HepG2 (cell line): Measurements from ENCODE around the gene RABGEF1. TPM values are rescaled to one million over a fixed set of nuclear protein-coding genes. Genes with fewer than 3 reads are reported as not detected.

Experiments used
- FOXA3 ChIP-seq: IDR thresholded peaks from 2 replicates; pipeline ENCODE4 v1.6.1; 2016; ENCODE audit warnings: missing genetic modification reagents, missing compliant biosample characterization
- GATAD1 ChIP-seq: IDR thresholded peaks from 2 replicates; pipeline ENCODE4 v1.6.1; 2016; ENCODE audit warnings: missing genetic modification reagents, missing compliant biosample characterization
- GRHL1 ChIP-seq: sonication (generic); formaldehyde crosslinking; conservative IDR thresholded peaks from 2 replicates; pipeline ENCODE4 v1.8.0; 2022; ENCODE audit warnings: missing genetic modification reagents
- HES4 ChIP-seq: sonication (generic); formaldehyde crosslinking; IDR thresholded peaks from 2 replicates; pipeline ENCODE4 v1.9.0; 2021; ENCODE audit warnings: mild to moderate bottlenecking, missing genetic modification reagents, borderline replicate concordance
- HNRNPLL ChIP-seq: fragments of 200-400 bp; formaldehyde crosslinking; IDR thresholded peaks from 2 replicates; pipeline ENCODE4 v1.6.1; 2017; ENCODE audit warnings: mild to moderate bottlenecking, low read depth, low read length; ENCODE audit not compliant: poor library complexity, severe bottlenecking
- KDM5B ChIP-seq: sonication (generic); formaldehyde crosslinking; IDR thresholded peaks from 2 replicates; pipeline ENCODE4 v1.4.0; 2020; ENCODE audit warnings: missing genetic modification reagents, mild to moderate bottlenecking, borderline replicate concordance
- LRRFIP1 ChIP-seq: sonication (generic); formaldehyde crosslinking; conservative IDR thresholded peaks from 2 replicates; pipeline ENCODE4 v1.4.0; 2020; ENCODE audit warnings: missing genetic modification reagents
- MTF1 ChIP-seq: sonication (generic); formaldehyde crosslinking; IDR thresholded peaks from 2 replicates; pipeline ENCODE4 v1.5.0; 2020; ENCODE audit warnings: missing genetic modification reagents
- PRPF4 ChIP-seq: fragments of 200-400 bp; formaldehyde crosslinking; IDR thresholded peaks from 2 replicates; pipeline ENCODE4 v1.6.1; 2016; ENCODE audit warnings: low read length, low read depth; ENCODE audit not compliant: poor library complexity, severe bottlenecking
- RBAK ChIP-seq: sonication (generic); formaldehyde crosslinking; IDR thresholded peaks from 2 replicates; pipeline ENCODE4 v1.5.1; 2020; ENCODE audit warnings: mild to moderate bottlenecking, missing genetic modification reagents
- SMAD9 ChIP-seq: sonication (generic); formaldehyde crosslinking; IDR thresholded peaks from 2 replicates; pipeline ENCODE4 v1.5.1; 2020; ENCODE audit warnings: mild to moderate bottlenecking, missing genetic modification reagents
- SOX13 ChIP-seq, 3 experiments: fragments of 450-650 bp in 1 of 3; sonication (generic) in 1 of 3; formaldehyde crosslinking in 1 of 3; IDR thresholded peaks in 2 of 3; conservative IDR thresholded peaks in 1 of 3; 2 replicates each; pipeline versions ENCODE4 v1.5.0 to v1.6.1; 2016 to 2020; ENCODE audit warnings: antibody characterized with exemption in 1 of 3, mild to moderate bottlenecking in 1 of 3, missing compliant biosample characterization in 1 of 3, missing genetic modification reagents in 1 of 3, moderate library complexity in 1 of 3
- TEAD2 ChIP-seq: sonication (generic); formaldehyde crosslinking; IDR thresholded peaks from 2 replicates; pipeline ENCODE4 v1.9.0; 2021; ENCODE audit warnings: missing genetic modification reagents
- TIGD3 ChIP-seq: sonication (generic); formaldehyde crosslinking; IDR thresholded peaks from 2 replicates; pipeline ENCODE4 v1.5.1; 2020; ENCODE audit warnings: mild to moderate bottlenecking, missing genetic modification reagents, borderline replicate concordance
- YEATS4 ChIP-seq: sonication (generic); formaldehyde crosslinking; IDR thresholded peaks from 2 replicates; pipeline ENCODE4 v1.4.0; 2020; ENCODE audit warnings: missing genetic modification reagents, borderline replicate concordance
- ZMYM2 ChIP-seq: sonication (generic); formaldehyde crosslinking; IDR thresholded peaks from 2 replicates; pipeline ENCODE4 v1.8.0; 2022; ENCODE audit warnings: mild to moderate bottlenecking, missing genetic modification reagents
- ZNF607 ChIP-seq: sonication (generic); formaldehyde crosslinking; IDR thresholded peaks from 2 replicates; pipeline ENCODE4 v1.5.1; 2020; ENCODE audit warnings: missing genetic modification reagents, mild to moderate bottlenecking, borderline replicate concordance
- ZNF768 ChIP-seq: sonication (generic); formaldehyde crosslinking; IDR thresholded peaks from 2 replicates; pipeline ENCODE4 v1.4.0; 2020; ENCODE audit warnings: missing genetic modification reagents
- polyA plus RNA-seq, 8 experiments: library from polyadenylated mRNA; depleted of rRNA in 3 of 8; stranded (reverse) in 7 of 8; unstranded in 1 of 8; fragments of >200 nt; fragmentation: Illumina TruSeq in 4 of 8; extraction: Trizol in 4 of 8; gene quantifications; 2 replicates each; pipeline versions ENCODE4 v1.2.1 to v1.2.3, GENCODE V29; 2011 to 2016; ENCODE audit warnings: low read depth in 4 of 8, missing spikeins in 1 of 8, mixed read lengths in 1 of 8; ENCODE audit not compliant: insufficient read depth in 1 of 8
- total RNA-seq, 5 experiments: library from RNA; depleted of rRNA; stranded (reverse); fragments of >200 nt; fragmentation: Illumina TruSeq; extraction: Trizol; gene quantifications; 2 replicates each; pipeline ENCODE4 v1.2.3, GENCODE V29; 2016; ENCODE audit warnings: low read depth in 1 of 5

Gene RABGEF1
- total and polyA plus RNA-seq, 2 of the 13 experiments (the other 11 are each of a cell fraction or from before 2014, with no cell fraction given): 22.7 to 35.3 TPM

GRCh38 chr7:66847879-66848790 is 107.6 kb downstream of the RABGEF1 start (continued):
- TF ChIP-seq GRHL1 (CRISPR knock-in tag) (no peak), ZMYM2 (no peak), KDM5B (no peak), YEATS4 (CRISPR knock-in tag) (no peak), HES4 (no peak), SOX13 (IDR thresholded peaks at IDR 0.05) (0 out of 2 replicates have a peak, but pooled peaks have one; percentile 18), SOX13 (CRISPR knock-in tag; conservative IDR thresholded peaks at IDR 0.05 in 1 of 2, IDR thresholded peaks at IDR 0.05 in 1 of 2) (peak in 1 of 2 experiments; percentile 72; a peak in 2 of 4 replicates), GATAD1 (CRISPR knock-in tag) (0 out of 2 replicates have a peak, but pooled peaks have one; percentile 26), ZNF607 (no peak), TEAD2 (CRISPR knock-in tag) (no peak), TIGD3 (no peak), SMAD9 (no peak), RBAK (no peak), HNRNPLL (no peak), FOXA3 (CRISPR knock-in tag) (peak; percentile 69), PRPF4 (no peak), ZNF768 (CRISPR knock-in tag) (no peak), MTF1 (CRISPR knock-in tag) (no peak), LRRFIP1 (CRISPR knock-in tag) (no peak)
